Neural progenitor cell (in vitro differentiated cells): ENCODE data around the gene GM2A. TPM values are rescaled to one million over a fixed set of nuclear protein-coding genes. Genes with fewer than 3 reads are reported as not detected.

Experiments
- DNase-seq: peaks from one replicate; pipeline ENCODE4 v3.0.0-alpha.2; 2016; ENCODE audit warnings: low spot score
- H2AFZ ChIP-seq: fragments of 200-600 bp; sonication (generic); replicated peaks from 2 replicates; pipeline ENCODE4 v1.6.1; 2016; ENCODE audit warnings: antibody characterized with exemption
- H3F3A ChIP-seq: fragments of 200-600 bp; sonication (generic); 2 replicates; pipeline ENCODE4 v1.6.1; 2016; ENCODE audit warnings: antibody characterized with exemption, low read depth
- H3K27ac ChIP-seq: fragments of 200-600 bp; sonication (generic); 2 replicates; pipeline ENCODE4 v1.5.1; 2016; ENCODE audit warnings: mild to moderate bottlenecking
- H3K27me3 ChIP-seq: fragments of 200-600 bp; sonication (generic); 2 replicates; pipeline ENCODE4 v1.6.1; 2016; ENCODE audit warnings: mild to moderate bottlenecking, moderate library complexity
- H3K36me3 ChIP-seq: fragments of 200-600 bp; sonication (generic); 2 replicates; pipeline ENCODE4 v1.5.1; 2016
- H3K4me1 ChIP-seq: fragments of 200-600 bp; sonication (generic); 2 replicates; pipeline ENCODE4 v1.6.1; 2016; ENCODE audit warnings: mixed run types
- H3K4me2 ChIP-seq: fragments of 200-600 bp; sonication (generic); 2 replicates; pipeline ENCODE4 v1.6.1; 2016
- H3K4me3 ChIP-seq: fragments of 200-600 bp; sonication (generic); 2 replicates; pipeline ENCODE4 v1.5.1; 2016
- H3K79me2 ChIP-seq: fragments of 200-600 bp; sonication (generic); 2 replicates; pipeline ENCODE4 v1.6.1; 2016; ENCODE audit warnings: low read depth
- H3K9ac ChIP-seq: fragments of 200-600 bp; sonication (generic); 2 replicates; pipeline ENCODE4 v1.6.1; 2016
- H3K9me3 ChIP-seq: fragments of 200-600 bp; sonication (generic); 2 replicates; pipeline ENCODE4 v1.5.1; 2016; ENCODE audit warnings: low read depth
- H4K20me1 ChIP-seq: fragments of 200-600 bp; sonication (generic); 2 replicates; pipeline ENCODE4 v1.6.1; 2016; ENCODE audit warnings: low read depth
- H3K27ac Mint-ChIP-seq: 3 replicates; pipeline ENCODE4 v1.8.0; 2021; ENCODE audit warnings: mixed read lengths
- H3K27me3 Mint-ChIP-seq: 2 replicates; pipeline ENCODE4 v1.8.0; 2022; ENCODE audit warnings: low read depth, mild to moderate bottlenecking, inconsistent platforms, moderate library complexity, mixed read lengths; ENCODE audit not compliant: insufficient read depth
- H3K36me3 Mint-ChIP-seq: 3 replicates; pipeline ENCODE4 v1.8.0; 2021; ENCODE audit warnings: mixed read lengths
- H3K4me1 Mint-ChIP-seq: 3 replicates; pipeline ENCODE4 v1.8.0; 2021; ENCODE audit warnings: mixed read lengths
- H3K4me3 Mint-ChIP-seq: 3 replicates; pipeline ENCODE4 v1.8.0; 2021; ENCODE audit warnings: mild to moderate bottlenecking, moderate library complexity, mixed read lengths
- H3K9me3 Mint-ChIP-seq: 3 replicates; pipeline ENCODE4 v1.8.0; 2020; ENCODE audit warnings: mixed read lengths
- CTCF ChIP-seq: fragments of 200-600 bp; sonication (generic); IDR thresholded peaks from 2 replicates; pipeline ENCODE4 v1.5.1; 2017; ENCODE audit warnings: antibody characterized with exemption, mild to moderate bottlenecking
- EZH2 ChIP-seq: fragments of 200-600 bp; sonication (generic); IDR thresholded peaks from 2 replicates; pipeline ENCODE4 v1.6.1; 2017; ENCODE audit warnings: antibody characterized with exemption, mild to moderate bottlenecking, moderate library complexity
- EZH2phosphoT487 ChIP-seq: fragments of 200-600 bp; sonication (generic); IDR thresholded peaks from 2 replicates; pipeline ENCODE4 v1.6.1; 2017; ENCODE audit warnings: antibody characterized with exemption
- total RNA-seq: library from RNA; depleted of rRNA; stranded (reverse); fragments of >200 nt; gene quantifications from 2 replicates; pipeline ENCODE4 v1.2.3, GENCODE V29; 2015; ENCODE audit warnings: low replicate concordance

Gene GM2A
- total RNA-seq, 1 donor from 2014 or later, result 19.4 TPM

GRCh38 chr5:151258816-151259215, 5.8 kb downstream of the GM2A start:
- Histone ChIP-seq H3F3A (no peaks in the 10 kb centered on the region), H4K20me1 (no peaks in the 10 kb centered on the region), H3K4me3 (no peak overlapping the region), H3K36me3 (no peaks in the 10 kb centered on the region), H3K9me3 (no peaks in the 10 kb centered on the region), H3K4me2 (no peak overlapping the region), H3K4me1 (peaks cover 2% of the 10 kb centered on the region), H2AFZ (no peak overlapping the region), H3K9ac (no peak overlapping the region), H3K27ac (no peak overlapping the region), H3K79me2 (no peaks in the 10 kb centered on the region), H3K27me3 (no peaks in the 10 kb centered on the region)
- Mint-ChIP-seq H3K27ac (no peak overlapping the region), H3K36me3 (peaks cover 3% of the 10 kb centered on the region), H3K27me3 (peaks cover 2% of the 10 kb centered on the region), H3K9me3 (no peaks in the 10 kb centered on the region), H3K4me3 (no peak overlapping the region), H3K4me1 (peaks cover 3% of the 10 kb centered on the region)
- TF ChIP-seq EZH2, result no peak
- no peak for TF ChIP-seq CTCF
- no peak for TF ChIP-seq EZH2phosphoT487
- DNase-seq, result no peak

- no peak overlapping the region for H3K4me2 ChIP-seq
- no peaks in the 10 kb centered on the region for H3K9me3 ChIP-seq
- no peak for TF ChIP-seq EZH2phosphoT487
- Mint-ChIP-seq H3K4me3 (no peak overlapping the region), H3K27ac (no peak overlapping the region), H3K4me1 (peaks cover 3% of the 10 kb centered on the region), H3K36me3 (peaks cover 3% of the 10 kb centered on the region), H3K9me3 (no peaks in the 10 kb centered on the region), H3K27me3 (peaks cover 2% of the 10 kb centered on the region)
- no peaks in the 10 kb centered on the region for H3K4me1 ChIP-seq
- H3K27me3 ChIP-seq, result no peaks in the 10 kb centered on the region
- no peaks in the 10 kb centered on the region for H3F3A ChIP-seq
- H3K79me2 ChIP-seq, result no peaks in the 10 kb centered on the region
- H2AFZ ChIP-seq, result no peak overlapping the region
- DNase-seq, result no peak
- no peak overlapping the region for H3K27ac ChIP-seq
- H3K36me3 ChIP-seq, result no peaks in the 10 kb centered on the region
- no peak overlapping the region for H3K9ac ChIP-seq
- no peak overlapping the region for H3K4me3 ChIP-seq
- H4K20me1 ChIP-seq, result no peaks in the 10 kb centered on the region
Observed at GRCh38 chr5:151259931-151260330, 6.9 kb downstream of the GM2A start.

- no peaks in the 10 kb centered on the region for H3K9me3 Mint-ChIP-seq
- DNase-seq, result no peak
- Histone ChIP-seq H4K20me1 (no peaks in the 10 kb centered on the region), H3K27me3 (no peaks in the 10 kb centered on the region), H3K4me1 (no peaks in the 10 kb centered on the region), H2AFZ (no peak overlapping the region), H3K36me3 (no peaks in the 10 kb centered on the region), H3K9ac (no peak overlapping the region), H3K27ac (no peak overlapping the region), H3K79me2 (no peaks in the 10 kb centered on the region), H3F3A (no peaks in the 10 kb centered on the region), H3K4me2 (no peak overlapping the region), H3K4me3 (no peak overlapping the region), H3K9me3 (no peaks in the 10 kb centered on the region)
- TF ChIP-seq EZH2 (no peak), CTCF (no peak), EZH2phosphoT487 (no peak)
- peaks cover 13% of the 10 kb centered on the region for H3K36me3 Mint-ChIP-seq
- H3K4me1 Mint-ChIP-seq, result peaks cover 3% of the 10 kb centered on the region
- no peak overlapping the region for H3K4me3 Mint-ChIP-seq
- H3K27me3 Mint-ChIP-seq, result no peaks in the 10 kb centered on the region
- no peak overlapping the region for H3K27ac Mint-ChIP-seq
Observed at GRCh38 chr5:151262532-151262931, 9.5 kb downstream of the GM2A start.

GRCh38 chr5:151264113-151264512, 11.1 kb downstream of the GM2A start:
- Mint-ChIP-seq H3K27me3 (no peaks in the 10 kb centered on the region), H3K4me3 (no peak overlapping the region), H3K27ac (peak overlapping the region; percentile 62), H3K36me3 (peaks cover 17% of the 10 kb centered on the region), H3K9me3 (no peaks in the 10 kb centered on the region), H3K4me1 (peaks cover 3% of the 10 kb centered on the region)
- H3K27me3 ChIP-seq, result no peaks in the 10 kb centered on the region
- H3K36me3 ChIP-seq, result no peaks in the 10 kb centered on the region
- no peak for TF ChIP-seq EZH2
- H2AFZ ChIP-seq, result no peak overlapping the region
- no peak overlapping the region for H3K4me3 ChIP-seq
- H3K9me3 ChIP-seq, result no peaks in the 10 kb centered on the region
- DNase-seq, result no peak
- no peaks in the 10 kb centered on the region for H3F3A ChIP-seq
- no peak overlapping the region for H3K9ac ChIP-seq
- no peak overlapping the region for H3K27ac ChIP-seq
- no peaks in the 10 kb centered on the region for H4K20me1 ChIP-seq
- H3K4me2 ChIP-seq, result no peak overlapping the region
- no peaks in the 10 kb centered on the region for H3K79me2 ChIP-seq
- H3K4me1 ChIP-seq, result no peaks in the 10 kb centered on the region
